B cell (primary cell): Measurements from ENCODE around the gene DENND1A. TPM values are rescaled to one million over a fixed set of nuclear protein-coding genes. Genes with fewer than 3 reads are reported as not detected.

Experiments used
- ATAC-seq: fragments of 200-7000 bp; cut with Tn5 transposase; one replicate; pipeline ENCODE4 v1.10.0; 2021; ENCODE audit warnings: low read depth, mild to moderate bottlenecking, moderate number of reproducible peaks, moderate library complexity
- CTCF ChIA-PET: fragments of 350-600 bp; sonication (Branson Sonifier 250); formaldehyde crosslinking; loops from one replicate; lab custom pipeline; 2021; ENCODE audit warnings: antibody characterized with exemption, inconsistent platforms; lab: Charles Lee
- POLR2A ChIA-PET: fragments of 350-600 bp; sonication (Branson Sonifier 250); formaldehyde crosslinking; loops from one replicate; lab custom pipeline; 2021; ENCODE audit warnings: antibody characterized with exemption; lab: Charles Lee
- DNase-seq: peaks from one replicate; pipeline ENCODE4 v3.0.0; 2013
- H2AFZ ChIP-seq: 2 replicates; pipeline ENCODE4 v1.6.1; 2012; ENCODE audit warnings: mild to moderate bottlenecking, low read depth, low read length; ENCODE audit not compliant: insufficient read depth, poor library complexity, severe bottlenecking
- H3K27ac ChIP-seq, 2 donors: 1 replicate in 1 of 2; 2 replicates in 1 of 2; pipeline ENCODE4 v1.5.1; 2012 to 2013; ENCODE audit warnings: low read length in 2 of 2, mild to moderate bottlenecking in 2 of 2, moderate library complexity in 1 of 2
- H3K27me3 ChIP-seq, 4 experiments: fragments of 200-600 bp in 1 of 4; sonication (generic) in 1 of 4; replicated peaks in 1 of 4; 1 replicate in 2 of 4; 2 replicates in 2 of 4; pipeline versions ENCODE4 v1.6.1 to v1.7.0; 2013 to 2016; ENCODE audit warnings: low read length in 3 of 4, mild to moderate bottlenecking in 2 of 4, mixed read lengths in 1 of 4, moderate library complexity in 1 of 4; ENCODE audit not compliant: insufficient read depth in 4 of 4, control insufficient read depth in 3 of 4; ENCODE audit errors: control extremely low read depth in 1 of 4
- H3K36me3 ChIP-seq, 2 experiments: replicated peaks in 1 of 2; 1 replicate in 1 of 2; 2 replicates in 1 of 2; pipeline versions ENCODE4 v1.6.1 to v1.7.1; 2013; ENCODE audit warnings: low read length in 1 of 2; ENCODE audit not compliant: insufficient read depth in 2 of 2, control insufficient read depth in 1 of 2; ENCODE audit errors: control extremely low read depth in 1 of 2, extremely low read depth in 1 of 2
- H3K4me1 ChIP-seq, 2 donors: fragments of 200-600 bp in 1 of 2; sonication (generic) in 1 of 2; 1 replicate in 1 of 2; 2 replicates in 1 of 2; pipeline versions ENCODE4 v1.5.1 to v1.6.1; 2013 to 2017; ENCODE audit warnings: low read length in 2 of 2; ENCODE audit not compliant: control insufficient read depth in 2 of 2, insufficient read depth in 2 of 2
- H3K4me2 ChIP-seq: replicated peaks from 2 replicates; pipeline ENCODE3; 2012; ENCODE audit warnings: mild to moderate bottlenecking, low read depth, low read length; ENCODE audit not compliant: poor library complexity, severe bottlenecking
- H3K4me3 ChIP-seq, 5 experiments: fragments of 200-600 bp in 1 of 5; sonication (generic) in 1 of 5; 1 replicate in 3 of 5; 2 replicates in 2 of 5; pipeline versions ENCODE4 v1.5.1 to v1.7.0; 2011 to 2016; ENCODE audit warnings: low read length in 4 of 5, mild to moderate bottlenecking in 4 of 5, low read depth in 2 of 5, control low read depth in 1 of 5, moderate library complexity in 1 of 5; ENCODE audit not compliant: insufficient read depth in 1 of 5; ENCODE audit errors: control extremely low read depth in 1 of 5, extremely low read depth in 1 of 5
- H3K79me2 ChIP-seq: fragments of 200-600 bp; sonication (generic); one replicate; pipeline ENCODE4 v1.6.0; 2016; ENCODE audit warnings: low read length; ENCODE audit not compliant: control insufficient read depth, insufficient read depth
- H3K9ac ChIP-seq: fragments of 200-600 bp; sonication (generic); 2 replicates; pipeline ENCODE4 v1.6.1; 2017; ENCODE audit warnings: mild to moderate bottlenecking, low read length, moderate library complexity
- H3K9me3 ChIP-seq, 3 donors: one replicate each; pipeline versions ENCODE4 v1.6.1 to v1.7.1; 2013; ENCODE audit warnings: low read length in 2 of 3; ENCODE audit not compliant: control insufficient read depth in 2 of 3, insufficient read depth in 1 of 3; ENCODE audit errors: control extremely low read depth in 1 of 3
- H4K20me1 ChIP-seq: 2 replicates; pipeline ENCODE4 v1.6.0; 2012; ENCODE audit warnings: mild to moderate bottlenecking, low read length; ENCODE audit not compliant: insufficient read depth, control insufficient read depth, poor library complexity, severe bottlenecking
- H3K27ac Mint-ChIP-seq: one replicate; pipeline ENCODE4 v1.8.0; 2021; ENCODE audit warnings: mixed read lengths
- H3K27me3 Mint-ChIP-seq: one replicate; pipeline ENCODE4 v1.8.0; 2021; ENCODE audit warnings: mixed read lengths
- H3K4me1 Mint-ChIP-seq: one replicate; pipeline ENCODE4 v1.8.0; 2021; ENCODE audit warnings: mixed read lengths
- H3K4me3 Mint-ChIP-seq: one replicate; pipeline ENCODE4 v1.8.0; 2021; ENCODE audit warnings: mixed read lengths
- H3K9me3 Mint-ChIP-seq: one replicate; pipeline ENCODE4 v1.8.0; 2022; ENCODE audit warnings: mixed read lengths; ENCODE audit not compliant: insufficient read depth
- EZH2 ChIP-seq: IDR thresholded peaks from 2 replicates; pipeline ENCODE4 v1.6.1; 2012; ENCODE audit warnings: borderline replicate concordance, low read depth, mild to moderate bottlenecking, moderate library complexity, low read length; ENCODE audit not compliant: insufficient read depth, poor library complexity, severe bottlenecking
- WGBS: methylation state at CpG from one replicate; pipeline ENCODE4 v1.1.5; 2013; ENCODE audit warnings: missing lambda C conversion rate; ENCODE audit not compliant: insufficient coverage; 5-methylcytosine and 5-hydroxymethylcytosine counted together
- intact Hi-C: fragments of 100-400 bp; cut with micrococcal nuclease; formaldehyde crosslinking; loops from one replicate; pipeline ENCODE4 v1.10.0; 2022
- polyA plus RNA-seq: library from polyadenylated mRNA; depleted of rRNA; stranded (reverse); fragments of >200 nt; gene quantifications from 2 replicates; pipeline ENCODE4 v1.2.3, GENCODE V29; 2012
- total RNA-seq, 2 donors: library from RNA; stranded (reverse); fragments of 120-200 nt in 1 of 2; gene quantifications; 1 replicate in 1 of 2; 2 replicates in 1 of 2; pipeline versions ENCODE4 v1.2.3 to v1.2.4, GENCODE V29; 2013 to 2022
- TF ChIP-seq, protein P1 (sequence below): fragments of 200-600 bp; IDR thresholded peaks from one replicate; pipeline ENCODE4 v1.8.0; 2022; ENCODE audit warnings: antibody characterized with exemption, mild to moderate bottlenecking

Gene DENND1A
- total and polyA plus RNA-seq, 2 donors (not counting 1 experiment from before 2014, with no cell fraction given) = 10.8 to 26.0 TPM

DNA sequence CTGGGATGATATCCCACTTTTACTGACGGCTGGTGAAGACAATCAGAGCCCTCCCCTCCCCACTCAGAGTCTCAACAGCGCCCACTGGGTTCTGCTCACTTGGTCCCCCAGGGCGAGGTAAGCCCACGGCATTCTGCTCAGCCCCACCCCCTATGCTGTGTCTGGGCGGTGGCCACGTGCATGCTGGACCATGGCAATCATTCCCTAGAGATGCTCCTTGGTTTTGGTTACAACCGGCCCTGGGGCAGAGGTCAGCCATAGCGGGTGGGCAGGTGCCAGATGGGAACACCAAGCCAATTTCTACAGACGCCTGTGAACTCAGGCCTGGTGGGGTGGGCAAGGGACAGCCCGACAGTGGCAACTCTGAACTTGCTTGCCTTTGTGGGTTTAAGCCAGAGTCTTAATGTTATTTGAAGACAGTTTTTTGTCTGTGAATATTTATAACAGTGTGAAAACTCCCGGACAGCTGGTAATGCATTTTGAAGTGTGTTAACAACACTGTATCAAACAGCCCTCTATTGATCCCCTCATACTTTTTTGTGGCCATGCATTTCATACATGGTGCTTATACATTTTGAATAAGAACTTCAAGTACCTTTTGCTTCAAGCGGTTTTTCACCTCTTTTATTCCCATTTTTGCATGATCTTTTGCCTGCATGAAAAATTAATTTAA, 479.7 kb downstream of the DENND1A start:
- POLR2A ChIA-PET = no interaction called here
- Histone ChIP-seq H3K27ac (no peak overlapping the region), H3K4me2 (no peak overlapping the region), H3K79me2 (no peaks in the 10 kb centered on the region), H3K9ac (no peak overlapping the region), H3K4me3 (no peak overlapping the region), H3K4me1 (no peaks in the 10 kb centered on the region), H3K9me3 (no peaks in the 10 kb centered on the region), H3K27me3 (no peaks in the 10 kb centered on the region), H3K36me3 (peaks cover 0 to 24% of the 10 kb centered on the region in 2 experiments), H2AFZ (no peak overlapping the region), H4K20me1 (no peaks in the 10 kb centered on the region)
- CTCF ChIA-PET = interaction anchor here (0.7 kb wide), 1 partner anchor 601 kb away, joined by 4 read pairs; no protein-coding TSS in a partner anchor
- TF ChIP-seq EZH2 = no peak
- TF ChIP-seq, protein P1, sequence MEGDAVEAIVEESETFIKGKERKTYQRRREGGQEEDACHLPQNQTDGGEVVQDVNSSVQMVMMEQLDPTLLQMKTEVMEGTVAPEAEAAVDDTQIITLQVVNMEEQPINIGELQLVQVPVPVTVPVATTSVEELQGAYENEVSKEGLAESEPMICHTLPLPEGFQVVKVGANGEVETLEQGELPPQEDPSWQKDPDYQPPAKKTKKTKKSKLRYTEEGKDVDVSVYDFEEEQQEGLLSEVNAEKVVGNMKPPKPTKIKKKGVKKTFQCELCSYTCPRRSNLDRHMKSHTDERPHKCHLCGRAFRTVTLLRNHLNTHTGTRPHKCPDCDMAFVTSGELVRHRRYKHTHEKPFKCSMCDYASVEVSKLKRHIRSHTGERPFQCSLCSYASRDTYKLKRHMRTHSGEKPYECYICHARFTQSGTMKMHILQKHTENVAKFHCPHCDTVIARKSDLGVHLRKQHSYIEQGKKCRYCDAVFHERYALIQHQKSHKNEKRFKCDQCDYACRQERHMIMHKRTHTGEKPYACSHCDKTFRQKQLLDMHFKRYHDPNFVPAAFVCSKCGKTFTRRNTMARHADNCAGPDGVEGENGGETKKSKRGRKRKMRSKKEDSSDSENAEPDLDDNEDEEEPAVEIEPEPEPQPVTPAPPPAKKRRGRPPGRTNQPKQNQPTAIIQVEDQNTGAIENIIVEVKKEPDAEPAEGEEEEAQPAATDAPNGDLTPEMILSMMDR = no peak
- no peaks in the 10 kb centered on the region for H3K27me3 Mint-ChIP-seq
- H3K9me3 Mint-ChIP-seq = no peaks in the 10 kb centered on the region
- DNase-seq (no peak), ATAC-seq (no peak)
- 98% methylated on average over 9 of the region's 12 CpGs for WGBS
- intact Hi-C loops = no loop called here
- no peak overlapping the region for H3K27ac Mint-ChIP-seq
- H3K4me1 Mint-ChIP-seq = no peaks in the 10 kb centered on the region
- H3K4me3 Mint-ChIP-seq = no peak overlapping the region

DNA sequence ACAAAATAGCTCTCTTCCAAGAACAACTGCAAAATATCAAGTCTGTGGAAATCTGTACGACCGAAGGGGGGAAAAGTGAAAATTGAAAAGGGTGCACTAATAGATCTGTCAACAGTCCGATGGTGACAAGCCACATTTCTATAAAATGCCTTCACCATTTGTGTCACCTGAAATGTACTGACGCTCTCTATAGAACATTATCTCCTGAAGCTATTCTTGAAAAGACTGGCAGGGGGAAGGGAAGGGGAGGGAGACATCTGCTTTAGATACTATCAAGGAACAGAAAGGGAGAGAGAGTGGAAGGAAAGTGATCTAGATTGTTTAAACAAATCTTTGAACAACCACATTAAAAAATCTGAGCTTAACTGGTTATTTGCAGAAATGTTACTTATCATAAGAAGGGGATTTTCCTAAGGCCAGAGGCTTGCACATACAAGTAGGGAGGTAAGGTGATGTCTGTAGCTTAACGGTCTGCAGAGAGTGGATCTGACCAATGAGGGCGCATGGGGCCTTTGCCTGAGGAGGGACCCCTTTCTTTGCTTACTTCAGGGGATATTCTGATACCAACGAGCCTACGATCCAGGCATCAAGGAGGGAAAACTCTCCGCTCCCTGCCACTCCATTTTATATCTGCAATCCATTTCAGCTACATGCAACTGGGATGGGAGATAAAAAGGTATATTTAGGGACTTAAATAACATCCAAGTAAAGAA, 481.8 kb downstream of the DENND1A start:
- POLR2A ChIA-PET = no interaction called here
- intact Hi-C loops = no loop called here
- WGBS = no CpG with 5 or more reads among the region's 9 CpGs

More for the DNA sequence above, 481.8 kb downstream of the DENND1A start:
- Histone ChIP-seq H3K4me2 (no peak overlapping the region), H3K9me3 (no peaks in the 10 kb centered on the region), H3K9ac (no peak overlapping the region), H3K36me3 (peaks cover 0 to 22% of the 10 kb centered on the region in 2 experiments), H3K4me3 (no peak overlapping the region), H3K27me3 (no peaks in the 10 kb centered on the region), H4K20me1 (no peaks in the 10 kb centered on the region), H2AFZ (no peak overlapping the region), H3K27ac (no peak overlapping the region), H3K79me2 (no peaks in the 10 kb centered on the region), H3K4me1 (no peaks in the 10 kb centered on the region)
- ATAC-seq (no peak), DNase-seq (no peak)
- no peak for TF ChIP-seq EZH2
- TF ChIP-seq, protein P1 = no peak
- H3K4me3 Mint-ChIP-seq = no peak overlapping the region
- CTCF ChIA-PET = no interaction called here
- H3K4me1 Mint-ChIP-seq = no peaks in the 10 kb centered on the region
- no peak overlapping the region for H3K27ac Mint-ChIP-seq
- H3K9me3 Mint-ChIP-seq = no peaks in the 10 kb centered on the region
- H3K27me3 Mint-ChIP-seq = no peaks in the 10 kb centered on the region
